Neural cell (in vitro differentiated cells): ENCODE data around the gene EID2B.

Source experiments
- EP300 ChIP-seq: fragments of 450-650 bp; conservative IDR thresholded peaks from 2 replicates; pipeline ENCODE4 v1.6.1; 2014; ENCODE audit warnings: antibody characterized with exemption, mild to moderate bottlenecking, moderate library complexity; ENCODE audit not compliant: poor library complexity, severe bottlenecking
- EZH2 ChIP-seq: fragments of 200-600, 300-800 bp; shearing (Covaris generic), sonication (generic); IDR thresholded peaks from 2 replicates; pipeline ENCODE4 v1.6.1; 2014; ENCODE audit warnings: antibody characterized with exemption, low read length, borderline replicate concordance, mild to moderate bottlenecking; ENCODE audit not compliant: insufficient read depth, poor library complexity, severe bottlenecking
- RAD21 ChIP-seq: fragments of 450-650 bp; conservative IDR thresholded peaks from 2 replicates; pipeline ENCODE4 v1.6.1; 2014; ENCODE audit warnings: antibody characterized with exemption, mild to moderate bottlenecking, moderate library complexity
- TF ChIP-seq, protein P1 (sequence below): fragments of 450-650 bp; IDR thresholded peaks from 2 replicates; pipeline ENCODE4 v1.5.1; 2014; ENCODE audit warnings: antibody characterized with exemption, mild to moderate bottlenecking, moderate library complexity; ENCODE audit not compliant: poor library complexity, severe bottlenecking
- TF ChIP-seq, protein P2 (sequence below): IDR thresholded peaks from 2 replicates; pipeline ENCODE4 v1.6.1; 2012; ENCODE audit warnings: borderline replicate concordance

DNA sequence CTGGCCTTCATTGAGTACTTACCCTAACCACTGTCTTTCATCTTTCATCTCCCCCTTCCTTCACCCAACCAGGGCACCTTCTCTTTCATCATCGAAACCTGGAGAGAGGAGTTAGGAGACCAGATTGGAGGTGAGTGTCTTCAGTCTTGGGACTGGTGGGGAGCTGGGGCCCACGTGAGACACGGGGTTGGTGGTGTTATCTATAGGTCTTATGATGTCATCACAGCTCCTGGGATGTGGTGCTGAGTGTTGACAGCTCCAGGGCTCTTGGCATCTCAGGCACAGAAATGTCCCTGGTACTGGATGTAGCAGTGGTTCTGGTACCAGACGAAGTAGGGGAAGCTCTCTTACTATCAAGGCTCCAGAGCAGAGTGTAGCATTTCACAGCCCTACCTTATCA is 32.1 kb downstream of the EID2B start:
- TF ChIP-seq, protein P1, sequence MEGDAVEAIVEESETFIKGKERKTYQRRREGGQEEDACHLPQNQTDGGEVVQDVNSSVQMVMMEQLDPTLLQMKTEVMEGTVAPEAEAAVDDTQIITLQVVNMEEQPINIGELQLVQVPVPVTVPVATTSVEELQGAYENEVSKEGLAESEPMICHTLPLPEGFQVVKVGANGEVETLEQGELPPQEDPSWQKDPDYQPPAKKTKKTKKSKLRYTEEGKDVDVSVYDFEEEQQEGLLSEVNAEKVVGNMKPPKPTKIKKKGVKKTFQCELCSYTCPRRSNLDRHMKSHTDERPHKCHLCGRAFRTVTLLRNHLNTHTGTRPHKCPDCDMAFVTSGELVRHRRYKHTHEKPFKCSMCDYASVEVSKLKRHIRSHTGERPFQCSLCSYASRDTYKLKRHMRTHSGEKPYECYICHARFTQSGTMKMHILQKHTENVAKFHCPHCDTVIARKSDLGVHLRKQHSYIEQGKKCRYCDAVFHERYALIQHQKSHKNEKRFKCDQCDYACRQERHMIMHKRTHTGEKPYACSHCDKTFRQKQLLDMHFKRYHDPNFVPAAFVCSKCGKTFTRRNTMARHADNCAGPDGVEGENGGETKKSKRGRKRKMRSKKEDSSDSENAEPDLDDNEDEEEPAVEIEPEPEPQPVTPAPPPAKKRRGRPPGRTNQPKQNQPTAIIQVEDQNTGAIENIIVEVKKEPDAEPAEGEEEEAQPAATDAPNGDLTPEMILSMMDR = no peak
- TF ChIP-seq EP300 (no peak), RAD21 (no peak), EZH2 (no peak)
- TF ChIP-seq, protein P2, sequence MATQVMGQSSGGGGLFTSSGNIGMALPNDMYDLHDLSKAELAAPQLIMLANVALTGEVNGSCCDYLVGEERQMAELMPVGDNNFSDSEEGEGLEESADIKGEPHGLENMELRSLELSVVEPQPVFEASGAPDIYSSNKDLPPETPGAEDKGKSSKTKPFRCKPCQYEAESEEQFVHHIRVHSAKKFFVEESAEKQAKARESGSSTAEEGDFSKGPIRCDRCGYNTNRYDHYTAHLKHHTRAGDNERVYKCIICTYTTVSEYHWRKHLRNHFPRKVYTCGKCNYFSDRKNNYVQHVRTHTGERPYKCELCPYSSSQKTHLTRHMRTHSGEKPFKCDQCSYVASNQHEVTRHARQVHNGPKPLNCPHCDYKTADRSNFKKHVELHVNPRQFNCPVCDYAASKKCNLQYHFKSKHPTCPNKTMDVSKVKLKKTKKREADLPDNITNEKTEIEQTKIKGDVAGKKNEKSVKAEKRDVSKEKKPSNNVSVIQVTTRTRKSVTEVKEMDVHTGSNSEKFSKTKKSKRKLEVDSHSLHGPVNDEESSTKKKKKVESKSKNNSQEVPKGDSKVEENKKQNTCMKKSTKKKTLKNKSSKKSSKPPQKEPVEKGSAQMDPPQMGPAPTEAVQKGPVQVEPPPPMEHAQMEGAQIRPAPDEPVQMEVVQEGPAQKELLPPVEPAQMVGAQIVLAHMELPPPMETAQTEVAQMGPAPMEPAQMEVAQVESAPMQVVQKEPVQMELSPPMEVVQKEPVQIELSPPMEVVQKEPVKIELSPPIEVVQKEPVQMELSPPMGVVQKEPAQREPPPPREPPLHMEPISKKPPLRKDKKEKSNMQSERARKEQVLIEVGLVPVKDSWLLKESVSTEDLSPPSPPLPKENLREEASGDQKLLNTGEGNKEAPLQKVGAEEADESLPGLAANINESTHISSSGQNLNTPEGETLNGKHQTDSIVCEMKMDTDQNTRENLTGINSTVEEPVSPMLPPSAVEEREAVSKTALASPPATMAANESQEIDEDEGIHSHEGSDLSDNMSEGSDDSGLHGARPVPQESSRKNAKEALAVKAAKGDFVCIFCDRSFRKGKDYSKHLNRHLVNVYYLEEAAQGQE = no peak
